OCI-M2 (cell line): Measurements from ENCODE around the gene EFHB.
"Not testable (repeated sequence)": the region's sequence is repeated elsewhere in the genome, so short reads cannot be mapped to it uniquely, and the experiment has no call there.

Experiments
- DNase-seq: peaks from one replicate; lab custom pipeline; 2025; ENCODE audit not compliant: unreplicated experiment; lab: John Stamatoyannopoulos, UW

EFHB gene

GRCh38 chr3:19855318-19855717 lies 78.7 kb downstream of the EFHB start:
- not testable (repeated sequence) for DNase-seq

- not testable (repeated sequence) for DNase-seq
Observed at GRCh38 chr3:19846609-19847008, 87.4 kb downstream of the EFHB start.
